ENCODE measurements around the gene IL1RAPL2.
"Not testable (repeated sequence)": the region's sequence is repeated elsewhere in the genome, so short reads cannot be mapped to it uniquely, and the experiment has no call there.

IL1RAPL2 gene

DNA sequence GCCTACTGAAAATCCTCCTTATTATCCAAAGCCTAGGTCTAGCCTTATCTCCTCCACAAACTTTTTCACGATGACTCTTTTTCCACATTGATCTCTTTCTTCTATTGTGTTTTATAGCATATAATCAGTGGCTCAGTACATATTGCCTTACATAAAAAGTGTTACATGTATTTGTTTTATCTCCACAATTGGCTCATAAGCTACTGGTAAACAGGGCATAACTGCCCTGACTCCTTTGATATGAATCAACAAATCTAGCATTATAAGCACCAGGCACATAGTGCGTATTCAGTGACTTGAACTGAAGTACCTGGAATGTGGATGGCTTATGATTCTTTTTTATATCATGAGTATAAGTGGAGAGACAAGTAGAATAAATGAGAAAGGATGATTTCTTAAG lies 447.7 kb downstream of the IL1RAPL2 start:
- no peak for DNase-seq (ENCODE audit: low read depth in 1 of 2, low spot score in 1 of 2)

DNA sequence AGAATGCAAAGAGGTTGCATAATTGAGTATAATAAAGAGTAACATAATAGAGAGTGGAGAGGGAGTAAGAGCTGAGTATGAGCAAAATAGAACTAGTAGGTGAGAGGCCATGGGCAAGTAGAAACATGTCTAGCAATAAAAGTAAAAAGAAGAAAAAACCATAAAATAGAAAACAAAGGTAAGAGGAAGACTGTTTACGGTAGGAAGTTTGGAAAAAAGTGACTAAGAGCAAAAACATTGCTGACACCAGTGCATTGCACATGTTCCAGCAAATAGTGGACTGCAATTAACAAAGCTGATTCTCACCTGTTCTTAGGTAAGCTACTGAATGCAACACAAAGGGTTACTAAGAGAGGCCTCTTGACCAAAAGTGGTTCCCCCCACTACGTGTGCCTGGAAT lies 451.6 kb downstream of the IL1RAPL2 start:
- DNase-seq (ENCODE audit: low read depth in 1 of 2, low spot score in 1 of 2) = no peak

DNA sequence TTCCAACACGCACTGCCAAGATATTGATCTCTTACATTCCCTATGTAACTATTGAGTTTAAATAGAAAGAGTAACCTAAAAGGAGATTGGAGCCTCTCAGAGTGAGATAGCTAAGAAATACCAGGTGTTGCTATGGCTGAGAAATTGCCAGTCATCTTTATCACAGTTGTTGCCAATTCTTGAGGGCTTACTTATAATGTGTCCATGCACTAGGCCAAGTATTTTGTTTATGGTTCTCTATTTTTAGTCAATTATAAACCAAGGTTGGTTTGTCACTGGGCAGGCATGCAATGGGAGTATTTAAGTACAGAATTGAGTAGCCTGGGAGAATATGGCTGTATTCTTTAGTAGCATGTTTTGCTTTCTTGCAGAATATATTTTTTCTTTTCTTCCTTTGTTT lies 452.9 kb downstream of the IL1RAPL2 start:
- DNase-seq (ENCODE audit: low read depth in 1 of 2, low spot score in 1 of 2) = no peak

DNA sequence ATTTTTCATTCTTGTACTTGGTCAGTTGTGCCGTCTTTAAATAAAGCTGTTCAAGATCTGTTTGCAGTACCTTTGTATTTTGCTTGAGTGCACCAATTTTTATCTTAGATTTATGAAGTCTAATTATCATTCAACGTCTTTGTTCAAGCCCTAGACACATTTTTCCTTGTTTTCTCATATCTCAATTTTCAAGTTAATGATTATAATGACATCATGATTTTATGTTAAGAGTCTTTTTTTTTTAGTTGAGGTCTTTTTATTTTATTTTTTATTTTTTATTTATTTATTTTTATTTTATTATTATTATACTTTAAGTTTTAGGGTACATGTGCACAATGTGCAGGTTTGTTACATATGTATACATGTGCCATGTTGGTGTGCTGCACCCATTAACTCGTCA lies 463.0 kb downstream of the IL1RAPL2 start:
- DNase-seq (ENCODE audit: low read depth in 1 of 2, low spot score in 1 of 2) = not testable (repeated sequence)

DNA sequence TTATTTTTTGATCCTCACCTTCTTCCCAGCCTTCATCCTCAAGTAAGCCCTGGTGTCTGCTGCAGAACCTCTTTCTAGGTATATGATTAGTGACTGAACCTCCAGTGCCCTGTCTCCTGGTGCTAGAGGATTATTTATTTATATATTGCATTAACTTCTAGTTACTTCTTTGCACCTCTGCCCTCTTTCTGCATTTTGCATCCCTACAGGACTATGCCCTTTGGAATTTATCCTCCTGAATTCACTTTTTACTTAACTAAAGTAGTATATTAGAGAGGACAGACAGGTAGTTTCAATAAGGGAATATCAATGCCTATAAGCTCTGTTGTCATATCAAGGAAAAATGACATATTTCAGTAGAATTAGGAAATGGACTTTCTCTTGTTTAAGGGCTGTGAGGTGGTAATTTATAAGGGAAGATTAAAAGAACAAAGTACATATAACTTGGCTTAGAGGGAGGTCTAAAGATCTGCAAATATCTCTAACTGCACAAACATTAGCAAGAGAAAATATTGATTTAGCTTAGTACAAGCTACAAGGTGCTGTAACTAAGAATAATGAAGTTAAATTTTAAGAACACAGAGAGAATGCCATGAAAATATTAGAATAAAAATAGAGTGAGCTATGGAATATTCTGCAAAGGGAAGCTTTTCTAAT lies 472.8 kb downstream of the IL1RAPL2 start:
- no peak for DNase-seq (ENCODE audit: low read depth in 1 of 2, low spot score in 1 of 2)

DNA sequence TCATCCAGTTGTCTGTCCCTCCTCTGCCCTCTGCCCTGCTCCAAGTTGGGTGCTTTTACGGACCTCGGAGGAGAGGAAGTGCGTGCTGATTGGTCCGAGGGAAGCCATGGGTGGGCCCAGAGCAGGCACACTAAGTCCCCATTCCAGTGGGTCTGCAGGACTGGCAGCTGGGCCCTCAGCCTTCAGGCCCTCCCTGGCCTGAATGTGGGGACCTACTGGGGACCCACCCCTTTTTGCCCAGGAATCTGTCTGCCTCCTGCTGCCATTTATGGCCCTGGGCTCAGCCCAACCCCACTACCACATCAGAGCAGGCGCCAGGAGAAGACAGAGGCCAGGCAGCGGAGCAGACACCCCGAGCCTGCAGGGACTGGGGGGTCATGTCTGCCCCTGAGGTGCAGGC lies 484.9 kb downstream of the IL1RAPL2 start:
- DNase-seq (ENCODE audit: low read depth in 1 of 2, low spot score in 1 of 2) = no peak

DNA sequence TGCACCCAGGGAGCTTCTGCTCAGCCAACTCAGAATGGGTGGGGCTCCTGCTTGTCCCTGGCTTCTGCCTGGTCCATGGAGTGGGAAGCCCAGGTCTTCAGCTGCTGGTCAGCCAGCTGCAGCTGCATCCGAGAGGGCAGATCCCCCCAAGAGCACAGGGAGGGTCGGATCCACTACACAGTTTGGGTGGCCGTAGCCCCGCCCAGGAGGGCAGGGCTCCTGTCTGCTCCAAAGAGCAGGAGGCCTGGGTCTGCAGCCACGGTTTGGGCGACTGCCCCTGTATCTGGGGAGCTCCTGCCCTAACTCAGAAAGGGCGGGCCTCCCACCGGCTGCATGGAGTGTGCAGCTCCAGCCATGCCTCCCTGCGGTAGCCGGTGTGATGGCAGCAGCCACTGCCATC lies 485.4 kb downstream of the IL1RAPL2 start:
- DNase-seq (ENCODE audit: low read depth in 1 of 2, low spot score in 1 of 2) = no peak

DNA sequence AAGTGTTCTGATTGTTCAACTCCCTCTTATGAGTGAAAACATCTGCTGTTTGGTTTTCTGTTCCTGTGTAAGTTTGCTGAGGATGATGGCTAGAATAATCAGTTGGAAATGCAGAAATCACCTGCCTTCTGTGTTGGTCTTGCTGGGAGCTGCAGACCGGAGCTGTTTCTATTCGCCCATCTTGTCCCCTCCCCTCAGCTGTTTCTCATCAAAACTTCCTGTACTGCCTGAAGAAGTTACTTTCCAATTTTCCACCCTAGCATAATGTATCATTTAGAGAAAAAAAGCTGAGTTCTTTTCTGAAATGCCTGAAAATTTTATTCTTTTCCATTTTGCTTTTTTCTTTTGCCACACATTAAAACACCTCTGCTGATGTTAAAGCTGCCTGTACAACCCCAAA lies 486.9 kb downstream of the IL1RAPL2 start:
- no peak for DNase-seq (ENCODE audit: low read depth in 1 of 2, low spot score in 1 of 2)

DNA sequence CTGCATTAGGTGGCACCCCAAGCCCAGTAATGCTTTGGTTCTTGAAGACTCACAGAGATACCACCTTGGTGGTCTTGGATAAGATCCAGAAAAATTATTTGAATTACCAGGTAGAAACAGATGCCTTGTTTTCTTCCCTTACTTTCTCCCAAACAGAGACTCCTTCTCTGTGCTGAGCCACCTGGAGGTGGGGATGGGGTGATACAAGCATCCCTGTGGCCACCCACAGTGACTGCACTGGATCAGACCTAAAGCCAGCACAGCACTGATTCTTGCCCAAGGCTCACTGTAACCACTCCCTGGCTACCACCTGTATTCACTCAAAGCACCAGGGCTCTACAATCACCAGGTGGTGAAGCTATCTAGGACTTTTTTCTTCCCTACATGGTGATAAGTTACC lies 497.7 kb downstream of the IL1RAPL2 start:
- no peak for DNase-seq (ENCODE audit: low read depth in 1 of 2, low spot score in 1 of 2)

DNA sequence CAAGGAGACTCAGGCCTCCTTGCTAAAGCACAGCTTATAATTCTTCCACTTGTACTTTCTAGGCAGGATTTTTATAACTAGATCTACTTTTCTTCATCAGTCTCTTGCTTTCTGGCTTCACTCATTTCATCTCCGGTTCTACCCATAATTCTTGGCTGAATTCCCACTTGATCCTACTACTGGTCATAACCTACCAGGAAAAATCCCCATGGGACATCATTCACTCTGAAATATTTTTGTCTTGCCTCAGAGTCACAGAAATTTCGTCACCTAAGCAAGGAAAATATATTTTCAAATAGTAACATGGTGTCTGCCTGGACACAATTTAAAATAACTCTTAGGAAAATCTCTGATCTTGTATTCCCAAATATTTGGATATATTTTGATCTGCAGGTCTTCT lies 532.2 kb downstream of the IL1RAPL2 start:
- no peak for DNase-seq (ENCODE audit: low read depth in 1 of 2, low spot score in 1 of 2)

DNA sequence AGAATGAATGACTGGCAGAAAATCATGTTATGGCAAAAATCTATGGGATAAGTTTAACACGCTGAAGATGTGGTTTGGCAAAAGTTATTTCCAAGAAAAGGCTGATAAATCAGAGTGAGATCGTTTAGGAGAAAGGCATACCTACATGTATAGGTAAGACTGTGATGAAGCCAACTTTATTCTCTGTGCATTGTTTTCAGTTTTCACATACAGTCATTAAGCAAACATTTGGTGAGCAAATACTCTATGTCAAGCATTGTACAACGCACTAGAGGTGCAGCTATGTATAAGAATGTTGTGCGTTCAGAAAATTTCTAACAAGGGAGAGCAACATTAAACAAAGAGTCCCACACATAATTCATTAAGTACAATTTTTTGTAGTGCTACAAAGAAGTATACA lies 532.8 kb downstream of the IL1RAPL2 start:
- no peak for DNase-seq (ENCODE audit: low read depth in 1 of 2, low spot score in 1 of 2)

DNA sequence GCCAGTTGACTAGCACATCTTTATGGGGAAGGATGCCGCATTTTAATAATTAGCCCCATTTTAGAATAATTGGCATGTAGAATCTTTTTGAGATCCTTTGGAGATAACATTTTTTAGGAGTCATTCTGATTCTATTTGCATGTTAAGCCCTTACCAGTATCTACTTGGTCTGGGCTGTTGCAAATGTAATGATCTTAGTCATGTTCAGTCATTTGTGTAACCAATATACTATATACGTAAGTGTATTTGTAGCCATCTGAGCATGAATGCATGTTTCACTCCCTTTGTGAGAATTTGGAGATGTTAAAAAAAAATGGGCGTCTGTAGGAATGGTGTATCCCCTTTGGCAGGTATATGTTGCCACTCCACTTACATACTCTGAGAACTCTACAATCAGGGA lies 535.4 kb downstream of the IL1RAPL2 start:
- DNase-seq (ENCODE audit: low read depth in 1 of 2, low spot score in 1 of 2) = no peak

DNA sequence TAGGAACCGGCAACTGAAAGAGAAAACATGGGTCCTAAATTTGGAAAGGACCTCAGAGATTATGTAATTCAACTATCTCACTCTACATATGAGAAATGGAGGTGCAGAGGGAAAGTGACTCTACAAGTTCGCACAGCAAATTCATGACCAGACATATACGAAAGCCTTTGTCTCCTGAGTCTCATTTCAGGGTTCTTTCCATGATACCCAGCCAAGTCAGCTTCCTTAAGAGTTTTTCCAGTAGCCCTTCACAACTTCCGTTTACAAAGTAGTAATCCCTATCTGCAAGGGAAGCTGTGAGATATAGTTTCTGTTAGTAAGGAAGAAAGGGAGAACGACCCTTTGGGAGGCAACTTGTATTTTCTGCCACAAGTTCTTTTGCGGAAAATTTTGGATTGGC lies 543.9 kb downstream of the IL1RAPL2 start:
- no peak for DNase-seq (ENCODE audit: low read depth in 1 of 2, low spot score in 1 of 2)

DNA sequence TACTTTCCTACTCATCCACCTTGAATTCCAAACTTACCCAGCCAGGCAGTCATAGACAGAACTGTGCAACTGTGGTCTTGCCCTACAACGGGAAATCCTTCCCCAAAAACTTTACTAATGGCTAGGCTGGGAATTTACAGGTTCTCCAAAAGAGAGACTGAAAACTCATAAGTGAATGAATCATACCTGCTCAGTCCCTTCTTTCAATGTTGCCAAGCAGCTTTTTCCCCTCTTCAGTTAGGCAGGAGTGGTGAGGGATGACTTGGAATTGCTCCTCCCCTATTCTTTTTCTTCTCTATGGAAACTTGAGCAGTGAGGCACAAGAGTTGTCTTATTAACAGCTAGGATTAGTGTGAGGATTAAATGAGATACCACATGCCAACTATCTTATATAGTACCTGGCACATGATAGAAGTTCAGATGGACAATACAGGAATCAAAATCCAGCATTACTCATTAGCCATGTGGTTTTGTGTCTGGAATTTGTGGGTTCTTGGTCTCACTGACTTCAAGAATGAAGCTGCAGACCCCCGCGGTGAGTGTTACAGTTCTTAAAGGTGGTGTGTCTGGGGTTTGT lies 548.6 kb downstream of the IL1RAPL2 start:
- DNase-seq (ENCODE audit: low read depth in 1 of 2, low spot score in 1 of 2) = no peak

DNA sequence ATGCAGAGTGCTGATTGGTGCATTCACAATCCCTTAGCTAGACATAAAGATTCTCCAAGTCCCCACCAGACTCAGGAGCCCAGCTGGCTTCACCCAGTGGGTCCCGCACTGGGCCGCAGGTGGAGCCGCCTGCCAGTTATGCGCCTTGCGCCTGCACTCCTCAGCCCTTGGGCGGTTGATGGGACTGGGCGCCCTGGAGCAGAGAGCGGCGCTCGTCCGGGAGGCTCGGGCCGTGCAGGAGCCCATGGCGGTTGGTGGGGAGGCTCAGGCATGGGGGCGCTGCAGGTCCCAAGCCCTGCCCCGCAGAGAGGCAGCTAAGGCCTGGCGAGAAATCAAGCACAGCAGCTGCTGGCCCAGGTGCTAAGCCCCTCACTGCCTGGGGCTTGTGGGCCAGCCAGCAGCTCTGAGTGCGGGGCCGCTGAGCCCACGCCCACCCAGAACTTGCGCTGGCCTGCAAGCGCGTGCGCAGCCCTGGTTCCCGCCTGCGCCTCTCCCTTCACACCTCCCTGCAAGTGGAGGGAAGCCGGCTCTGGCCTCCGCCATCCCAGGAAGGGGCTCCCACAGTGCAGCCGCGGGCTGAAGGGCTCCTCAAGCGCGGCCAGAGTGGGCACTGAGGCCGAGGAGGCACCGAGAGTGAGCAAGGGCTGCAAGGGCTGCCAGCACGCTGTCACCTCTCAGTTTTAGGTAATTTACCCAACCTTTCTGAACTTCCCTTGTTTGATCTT lies 549.8 kb downstream of the IL1RAPL2 start:
- DNase-seq (ENCODE audit: low read depth in 1 of 2, low spot score in 1 of 2) = not testable (repeated sequence)

DNA sequence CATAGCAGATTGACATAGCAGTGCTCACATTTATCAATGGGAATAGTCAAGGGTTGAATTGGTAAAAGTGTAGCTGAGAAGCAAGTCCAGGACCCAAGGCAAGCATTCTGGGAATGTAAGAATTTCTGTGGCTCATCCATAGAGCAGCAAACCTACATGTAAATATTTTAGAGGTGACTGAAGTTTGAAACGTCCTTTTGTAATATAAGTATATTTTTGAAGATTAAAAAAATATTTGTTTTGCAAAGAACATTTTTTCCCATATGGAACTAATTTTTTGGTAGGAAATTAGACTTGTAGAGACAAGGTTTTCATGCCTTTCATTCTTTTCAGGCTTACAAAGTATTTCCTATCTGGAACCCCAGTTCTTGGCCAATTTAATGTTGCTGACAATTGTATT lies 550.5 kb downstream of the IL1RAPL2 start:
- DNase-seq (ENCODE audit: low read depth in 1 of 2, low spot score in 1 of 2) = no peak

DNA sequence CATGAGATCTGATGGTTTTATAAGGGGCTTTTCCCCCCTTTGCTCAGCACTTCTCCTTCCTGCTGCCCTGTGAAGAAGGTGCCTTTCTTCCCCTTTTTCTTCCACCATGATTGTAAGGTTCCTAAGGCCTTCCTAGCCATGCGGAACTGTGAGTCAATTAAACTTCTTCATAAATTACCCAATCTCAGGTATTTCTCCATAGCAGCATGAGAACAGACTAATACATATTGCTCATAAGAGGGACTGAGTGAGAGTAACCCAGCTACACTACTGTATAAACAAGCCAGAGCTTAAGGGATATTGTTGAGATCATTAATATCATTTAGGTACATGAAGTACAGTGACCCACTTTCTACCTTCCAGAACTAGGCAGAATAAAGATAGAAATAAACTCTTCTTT lies 551.6 kb downstream of the IL1RAPL2 start:
- DNase-seq (ENCODE audit: low read depth in 1 of 2, low spot score in 1 of 2) = no peak

DNA sequence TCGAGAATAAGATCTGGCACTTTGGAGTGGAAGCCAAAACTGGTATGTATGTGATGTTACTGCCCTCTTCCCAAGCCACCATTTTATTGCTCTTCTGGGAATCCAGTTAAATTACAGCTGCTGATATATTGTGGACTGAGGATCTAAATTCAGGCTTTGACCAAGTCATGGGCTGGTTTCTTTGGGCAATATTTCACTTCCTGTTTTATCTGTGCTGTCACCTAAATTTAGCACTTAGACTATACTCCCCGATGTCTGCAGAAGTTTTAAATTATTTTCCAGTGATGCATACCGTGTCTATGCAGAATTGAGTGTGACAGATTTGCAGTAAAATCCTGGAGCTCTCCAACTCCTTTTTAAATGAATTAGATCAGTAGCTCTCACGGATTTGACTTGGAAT lies 554.5 kb downstream of the IL1RAPL2 start:
- DNase-seq (ENCODE audit: low read depth in 1 of 2, low spot score in 1 of 2) = no peak

DNA sequence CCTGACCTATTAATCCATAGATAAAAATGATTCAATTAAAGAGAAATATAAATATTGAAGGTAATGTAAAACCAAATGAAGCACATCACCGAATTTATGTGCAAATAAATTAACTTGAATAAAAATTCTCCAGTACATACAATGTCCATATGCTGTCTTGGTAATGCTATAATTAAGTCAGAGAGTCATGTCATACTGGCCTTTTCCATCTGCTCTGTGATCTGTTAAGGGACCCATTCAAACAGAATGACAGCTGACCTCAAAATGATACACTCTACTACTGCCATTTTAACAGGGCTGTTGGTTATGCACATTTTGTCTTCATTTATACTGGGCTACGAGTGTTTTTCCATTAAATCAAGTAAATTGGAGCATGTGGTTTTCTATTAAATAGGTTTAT lies 555.2 kb downstream of the IL1RAPL2 start:
- no peak for DNase-seq (ENCODE audit: low read depth in 1 of 2, low spot score in 1 of 2)

DNA sequence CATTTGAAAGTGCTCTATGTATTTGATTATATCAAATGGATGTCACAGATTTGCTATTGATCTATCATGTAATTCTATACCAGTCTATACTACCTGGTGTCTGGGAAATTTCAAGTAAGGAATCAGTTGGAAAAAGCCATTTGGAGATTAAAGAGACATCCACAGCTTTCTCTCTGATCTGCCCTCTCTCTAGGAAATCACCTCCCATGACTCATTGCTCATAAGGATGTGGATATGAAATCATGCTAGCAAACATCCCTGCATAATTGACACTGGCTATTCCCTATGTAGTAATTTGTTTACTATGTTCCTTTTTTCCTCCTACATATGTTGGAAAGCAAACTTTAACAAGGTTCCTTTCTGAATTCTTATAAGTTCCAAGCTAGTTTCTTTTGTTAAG lies 560.2 kb downstream of the IL1RAPL2 start:
- DNase-seq (ENCODE audit: low read depth in 1 of 2, low spot score in 1 of 2) = no peak

DNA sequence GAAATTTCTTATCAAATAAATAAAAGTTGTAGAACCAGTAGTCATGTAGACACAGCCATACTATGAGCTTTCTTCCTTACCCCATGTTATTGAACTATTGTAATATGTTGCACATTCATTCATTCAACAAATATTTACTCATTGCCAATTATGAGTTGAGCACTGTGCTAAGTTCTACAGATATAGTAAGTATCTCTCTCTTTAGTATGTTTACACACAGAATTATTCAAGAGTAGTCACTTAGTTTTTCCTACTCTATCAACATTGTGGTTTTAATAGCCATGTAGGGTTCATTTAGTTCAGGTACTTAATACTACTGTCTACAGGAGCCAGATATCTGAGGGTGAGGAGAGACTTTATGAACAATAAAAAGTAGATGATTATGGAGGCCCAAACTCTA lies 568.3 kb downstream of the IL1RAPL2 start:
- no peak for DNase-seq (ENCODE audit: low read depth in 1 of 2, low spot score in 1 of 2)

DNA sequence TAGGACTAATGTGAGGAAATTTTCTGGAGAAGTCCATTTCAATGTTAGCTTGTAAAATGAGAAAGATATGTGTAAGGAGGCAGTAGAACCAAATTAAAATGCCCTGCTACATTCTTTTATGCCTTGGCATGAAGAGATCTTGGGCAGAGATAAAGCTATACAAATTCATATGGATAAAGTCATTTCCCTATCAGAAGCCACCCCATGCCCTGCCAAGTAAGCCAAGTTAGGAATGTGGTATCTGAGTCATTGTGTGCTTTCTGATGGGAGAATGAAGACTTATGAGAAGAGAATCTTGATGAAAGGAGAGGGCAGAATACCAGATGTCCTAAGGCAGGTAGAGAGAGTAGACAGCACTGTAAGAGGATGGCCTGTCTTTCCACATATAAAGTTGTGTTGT lies 570.8 kb downstream of the IL1RAPL2 start:
- DNase-seq (ENCODE audit: low read depth in 1 of 2, low spot score in 1 of 2) = no peak

DNA sequence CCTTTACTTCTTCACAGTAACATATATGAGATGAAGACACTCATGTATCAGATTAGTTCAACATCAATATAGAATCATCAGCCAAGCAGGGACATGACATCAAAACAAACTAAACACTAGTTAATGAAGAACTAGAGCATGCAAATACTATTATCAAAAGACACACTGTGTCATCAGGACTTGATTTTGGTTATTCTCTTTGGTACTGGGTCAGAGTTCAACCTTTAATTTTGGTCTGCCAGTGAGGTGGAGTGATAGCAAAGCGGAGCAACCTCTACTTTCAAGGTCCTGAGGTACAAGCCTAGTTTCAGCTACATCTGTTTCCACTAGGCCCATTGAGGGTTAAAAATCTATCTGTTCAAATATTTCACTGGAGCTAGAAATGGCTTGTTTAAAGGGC lies 584.0 kb downstream of the IL1RAPL2 start:
- no peak for DNase-seq (ENCODE audit: low read depth in 1 of 2, low spot score in 1 of 2)

Measured in stimulated activated CD4-positive, alpha-beta T cell treated with anti-CD3 and anti-CD28 coated beads, Interleukin-15, amount 100 ng/mL, for 1 hour (primary cell).